GM23248 (cell line): ENCODE data around the gene KRTAP20-4. TPM values are rescaled to one million over a fixed set of nuclear protein-coding genes. Genes with fewer than 3 reads are reported as not detected.

Experiments
- DNase-seq: peaks from one replicate; pipeline ENCODE4 v3.0.0-alpha.2; 2015
- H2AFZ ChIP-seq: fragments of 200-600 bp; sonication (generic); 2 replicates; pipeline ENCODE4 v1.6.1; 2016; ENCODE audit warnings: antibody characterized with exemption
- H3F3A ChIP-seq: fragments of 200-600 bp; sonication (generic); 2 replicates; pipeline ENCODE4 v1.6.1; 2016; ENCODE audit warnings: mild to moderate bottlenecking, antibody characterized with exemption, mixed run types; ENCODE audit not compliant: insufficient read depth
- H3K27ac ChIP-seq: fragments of 200-600 bp; sonication (generic); 2 replicates; pipeline ENCODE4 v1.5.1; 2016; ENCODE audit warnings: mild to moderate bottlenecking
- H3K27me3 ChIP-seq: fragments of 200-600 bp; sonication (generic); replicated peaks from 2 replicates; pipeline ENCODE4 v1.6.1; 2016; ENCODE audit warnings: mild to moderate bottlenecking; ENCODE audit not compliant: insufficient read depth
- H3K36me3 ChIP-seq: fragments of 200-600 bp; sonication (generic); 2 replicates; pipeline ENCODE4 v1.6.1; 2016; ENCODE audit warnings: low read depth, mild to moderate bottlenecking
- H3K4me1 ChIP-seq: fragments of 200-600 bp; sonication (generic); 2 replicates; pipeline ENCODE4 v1.6.1; 2016; ENCODE audit warnings: mild to moderate bottlenecking; ENCODE audit not compliant: insufficient read depth
- H3K4me2 ChIP-seq: fragments of 200-600 bp; sonication (generic); one replicate; pipeline ENCODE4 v1.6.1; 2016; ENCODE audit warnings: mild to moderate bottlenecking; ENCODE audit not compliant: unreplicated experiment
- H3K4me3 ChIP-seq: fragments of 200-600 bp; sonication (generic); 2 replicates; pipeline ENCODE4 v1.5.1; 2016; ENCODE audit warnings: mild to moderate bottlenecking
- H3K79me2 ChIP-seq: fragments of 200-600 bp; sonication (generic); 2 replicates; pipeline ENCODE4 v1.6.1; 2016; ENCODE audit warnings: mild to moderate bottlenecking; ENCODE audit not compliant: insufficient read depth
- H3K9ac ChIP-seq: fragments of 200-600 bp; sonication (generic); 2 replicates; pipeline ENCODE4 v1.6.1; 2016; ENCODE audit warnings: mild to moderate bottlenecking
- H3K9me2 ChIP-seq: fragments of 200-600 bp; sonication (generic); 2 replicates; pipeline ENCODE4 v1.6.1; 2016; ENCODE audit warnings: mixed run types, mild to moderate bottlenecking, moderate library complexity; ENCODE audit not compliant: insufficient read depth
- H3K9me3 ChIP-seq: fragments of 200-600 bp; sonication (generic); one replicate; pipeline ENCODE4 v1.6.1; 2017; ENCODE audit warnings: low read depth
- H4K20me1 ChIP-seq: fragments of 200-600 bp; sonication (generic); 2 replicates; pipeline ENCODE4 v1.6.0; 2016; ENCODE audit not compliant: insufficient read depth
- EZH2 ChIP-seq: fragments of 200-600 bp; sonication (generic); IDR thresholded peaks from 2 replicates; pipeline ENCODE4 v1.6.1; 2018; ENCODE audit warnings: antibody characterized with exemption, mild to moderate bottlenecking; ENCODE audit not compliant: insufficient read depth, poor library complexity, severe bottlenecking
- EZH2phosphoT487 ChIP-seq: fragments of 200-600 bp; sonication (generic); IDR thresholded peaks from 2 replicates; pipeline ENCODE4 v1.6.1; 2018; ENCODE audit warnings: antibody characterized with exemption, moderate library complexity, mild to moderate bottlenecking, low read depth; ENCODE audit not compliant: insufficient read depth
- WGBS, 2 experiments: methylation state at CpG; one replicate each; pipeline ENCODE4 v1.1.6; 2015 to 2017; ENCODE audit warnings: low lambda C conversion rate in 2 of 2, low coverage in 1 of 2; ENCODE audit errors: missing lambda C conversion rate in 2 of 2; 5-methylcytosine and 5-hydroxymethylcytosine counted together
- in situ Hi-C: fragments of 300-500 bp; cut with MboI; formaldehyde crosslinking; loops from 2 replicates; pipeline ENCODE4 v1.15.0; 2020
- polyA plus RNA-seq: library from polyadenylated mRNA; unstranded; fragments of >200 nt; fragmentation: Nextera tagmentation; extraction: Ambion mirVana; gene quantifications from 2 replicates; pipeline ENCODE4 v1.2.1, GENCODE V29; 2016
- total RNA-seq: library from RNA; depleted of rRNA; stranded (reverse); fragments of >200 nt; shearing (Covaris generic); gene quantifications from 2 replicates; pipeline ENCODE4 v1.2.3, GENCODE V29; 2014; rRNA removed

Gene KRTAP20-4
- total RNA-seq (not detected in 2 replicates), polyA plus RNA-seq (not detected in 2 replicates)

GRCh38 chr21:30620522-30620921, at the start of gene KRTAP20-4:
Gene KRTAP20-4 (plus strand): TSS chr21:30620627.
- no peaks in the 10 kb centered on the region for H3K36me3 ChIP-seq
- DNase-seq, result no peak
- H3K79me2 ChIP-seq, result no peaks in the 10 kb centered on the region
- no peak within 1 kb of the TSS for H3K4me3 ChIP-seq
- TF ChIP-seq EZH2phosphoT487 (no peak), EZH2 (no peak)
- in situ Hi-C loops, result no loop called here
- no peak within 1 kb of the TSS for H2AFZ ChIP-seq
- no peak within 1 kb of the TSS for H3K4me2 ChIP-seq
- no peaks in the 10 kb centered on the region for H3K27me3 ChIP-seq
- no peaks in the 10 kb centered on the region for H3K9me2 ChIP-seq
- no peak within 1 kb of the TSS for H3K9ac ChIP-seq
- H3K4me1 ChIP-seq, result no peaks in the 10 kb centered on the region
- 11 to 17% methylated on average over 3 of the region's 3 CpGs for WGBS, 2 experiments
- H3K27ac ChIP-seq, result no peak within 1 kb of the TSS
- H3F3A ChIP-seq, result no peaks in the 10 kb centered on the region
- no peaks in the 10 kb centered on the region for H3K9me3 ChIP-seq
- no peaks in the 10 kb centered on the region for H4K20me1 ChIP-seq

DNA sequence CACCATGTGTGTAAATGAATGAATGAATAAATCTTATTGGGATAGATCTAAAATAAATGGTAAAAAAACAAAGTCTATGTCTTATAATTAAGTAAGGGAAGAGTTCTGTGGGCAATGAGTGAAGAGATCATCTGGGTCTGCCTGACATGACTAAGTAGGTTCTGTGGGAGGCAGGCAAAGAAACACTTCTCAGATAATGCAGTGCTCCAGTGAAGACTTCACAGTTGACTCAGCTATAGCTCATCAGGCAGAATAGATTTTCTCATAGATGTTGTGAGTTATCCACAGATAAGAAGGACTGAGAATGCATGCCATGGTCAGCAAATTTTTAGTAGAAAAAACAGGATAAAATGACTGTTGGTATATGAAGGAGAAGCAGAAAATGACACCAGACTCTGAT, 42.7 kb upstream of the KRTAP20-4 start:
- in situ Hi-C loops, result no loop called here
- TF ChIP-seq EZH2phosphoT487 (no peak), EZH2 (no peak)
- H3K27ac ChIP-seq, result no peak overlapping the region
- H3K9me3 ChIP-seq, result no peaks in the 10 kb centered on the region
- no peaks in the 10 kb centered on the region for H3K4me1 ChIP-seq
- DNase-seq, result no peak
- H3K27me3 ChIP-seq, result no peaks in the 10 kb centered on the region
- H3K4me2 ChIP-seq, result no peak overlapping the region
- H4K20me1 ChIP-seq, result no peaks in the 10 kb centered on the region
- H3K36me3 ChIP-seq, result no peaks in the 10 kb centered on the region
- H2AFZ ChIP-seq, result no peak overlapping the region
- H3K9ac ChIP-seq, result no peak overlapping the region
- no peaks in the 10 kb centered on the region for H3F3A ChIP-seq
- no peaks in the 10 kb centered on the region for H3K9me2 ChIP-seq
- H3K4me3 ChIP-seq, result no peak overlapping the region
- no peaks in the 10 kb centered on the region for H3K79me2 ChIP-seq

- Histone ChIP-seq H3K9me2 (no peaks in the 10 kb centered on the region), H3F3A (no peaks in the 10 kb centered on the region), H3K9me3 (no peaks in the 10 kb centered on the region), H3K27ac (no peak overlapping the region), H3K79me2 (no peaks in the 10 kb centered on the region), H2AFZ (no peak overlapping the region), H3K4me1 (no peaks in the 10 kb centered on the region), H3K36me3 (no peaks in the 10 kb centered on the region), H3K27me3 (no peaks in the 10 kb centered on the region), H3K4me3 (no peak overlapping the region), H3K4me2 (no peak overlapping the region), H4K20me1 (no peaks in the 10 kb centered on the region), H3K9ac (no peak overlapping the region)
- TF ChIP-seq EZH2phosphoT487 (no peak), EZH2 (no peak)
- WGBS, 2 experiments, result 3% methylated on average over 1 of the region's 1 CpG
- no peak for DNase-seq
- in situ Hi-C loops, result no loop called here
Observed at GRCh38 chr21:30579346-30579745, 41.1 kb upstream of the KRTAP20-4 start.

DNA sequence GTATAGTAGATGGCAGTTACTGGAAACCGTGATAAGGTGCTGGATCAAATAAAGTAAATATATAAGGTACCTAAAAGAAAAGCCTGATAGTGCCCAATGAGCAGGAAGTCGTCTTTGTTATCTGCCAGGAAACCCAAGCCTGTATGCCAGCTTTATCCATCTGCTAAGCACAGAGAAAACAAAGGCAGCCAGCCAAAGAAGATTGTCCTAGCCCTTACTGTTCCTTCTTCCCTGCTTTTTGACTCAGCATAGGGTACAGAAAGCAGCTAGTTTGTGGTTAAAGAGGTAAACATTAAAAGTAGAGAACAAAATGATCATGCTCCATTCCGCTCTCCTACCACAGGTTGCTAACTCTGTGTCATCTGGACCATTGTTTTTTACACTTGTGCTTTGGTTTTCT, 40.3 kb upstream of the KRTAP20-4 start:
- WGBS, 2 experiments, result 16 to 19% methylated on average over 3 of the region's 3 CpGs
- Histone ChIP-seq H3K27me3 (no peaks in the 10 kb centered on the region), H4K20me1 (no peaks in the 10 kb centered on the region), H3F3A (no peaks in the 10 kb centered on the region), H3K9me2 (no peaks in the 10 kb centered on the region), H3K79me2 (no peaks in the 10 kb centered on the region), H3K36me3 (no peaks in the 10 kb centered on the region), H3K9me3 (no peaks in the 10 kb centered on the region), H3K4me1 (no peaks in the 10 kb centered on the region), H3K27ac (no peak overlapping the region), H3K9ac (no peak overlapping the region), H2AFZ (no peak overlapping the region), H3K4me2 (no peak overlapping the region), H3K4me3 (no peak overlapping the region)
- DNase-seq, result no peak
- TF ChIP-seq EZH2 (no peak), EZH2phosphoT487 (no peak)
- in situ Hi-C loops, result no loop called here

DNA sequence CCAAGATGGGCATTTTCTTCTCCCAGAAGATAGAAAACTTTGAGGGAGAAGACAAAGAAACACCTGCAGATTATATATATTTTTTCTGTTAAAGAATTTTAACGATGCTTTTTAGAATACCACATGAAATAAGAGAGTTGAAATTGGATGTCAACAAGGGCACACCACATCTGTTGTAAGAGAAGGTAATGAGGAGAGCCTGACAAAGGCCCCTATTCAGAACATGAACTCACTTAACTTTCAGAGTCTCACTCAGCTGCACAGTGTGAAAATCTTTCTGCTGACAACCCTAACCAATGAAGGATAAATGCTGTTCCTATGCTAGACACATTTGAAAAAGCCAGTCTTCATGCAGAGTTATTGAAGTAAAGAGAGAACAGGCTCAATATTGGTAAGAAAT, 37.6 kb upstream of the KRTAP20-4 start:
- Histone ChIP-seq H3K36me3 (no peaks in the 10 kb centered on the region), H3K27me3 (no peaks in the 10 kb centered on the region), H3K79me2 (no peaks in the 10 kb centered on the region), H3K4me1 (no peaks in the 10 kb centered on the region), H3K9me2 (no peaks in the 10 kb centered on the region), H3K27ac (no peak overlapping the region), H4K20me1 (no peaks in the 10 kb centered on the region), H3K4me2 (no peak overlapping the region), H3F3A (no peaks in the 10 kb centered on the region), H3K4me3 (no peak overlapping the region), H2AFZ (no peak overlapping the region), H3K9ac (no peak overlapping the region), H3K9me3 (no peaks in the 10 kb centered on the region)
- DNase-seq, result no peak
- in situ Hi-C loops, result no loop called here
- no peak for TF ChIP-seq EZH2
- TF ChIP-seq EZH2phosphoT487, result no peak
- 6 to 24% methylated on average over 1 of the region's 1 CpG for WGBS, 2 experiments
